MCF 10A (cell line): ENCODE results near the gene UVRAG. TPM values are rescaled to one million over a fixed set of nuclear protein-coding genes. Genes with fewer than 3 reads are reported as not detected.

ENCODE experiments used
- BruUV-seq: library from RNA; stranded (reverse); fragments of 400-500 nt; replicated peaks from 2 replicates; lab custom pipeline; 2021; lab: Mats Ljungman, UMichigan
- CTCF ChIA-PET: fragments of 300-600 bp; sonication (Branson Sonifier 250); formaldehyde crosslinking; extraction: SDS; loops from one replicate; lab custom pipeline; 2021; ENCODE audit warnings: antibody characterized with exemption, inconsistent platforms; lab: Yijun Ruan, JAX
- POLR2A ChIA-PET: fragments of 300-600, 350-650 bp; sonication (Branson Sonifier 250); formaldehyde crosslinking; extraction: SDS; loops from one replicate; lab custom pipeline; 2020; ENCODE audit warnings: antibody characterized with exemption, inconsistent platforms; lab: Yijun Ruan, JAX
- DNase-seq: peaks from one replicate; pipeline ENCODE4 v3.0.0-alpha.2; 2018; ENCODE audit not compliant: unreplicated experiment
- H3K27ac Mint-ChIP-seq: one replicate; pipeline ENCODE4 v1.8.0; 2022; ENCODE audit warnings: mild to moderate bottlenecking, low read depth, mixed read lengths; ENCODE audit not compliant: unreplicated experiment
- H3K27me3 Mint-ChIP-seq: one replicate; pipeline ENCODE4 v1.8.0; 2022; ENCODE audit warnings: mixed read lengths; ENCODE audit not compliant: insufficient read depth, unreplicated experiment
- H3K36me3 Mint-ChIP-seq: one replicate; pipeline ENCODE4 v1.8.0; 2022; ENCODE audit warnings: mild to moderate bottlenecking, moderate library complexity, mixed read lengths; ENCODE audit not compliant: insufficient read depth, unreplicated experiment
- H3K4me1 Mint-ChIP-seq: one replicate; pipeline ENCODE4 v1.8.0; 2022; ENCODE audit warnings: mixed read lengths; ENCODE audit not compliant: insufficient read depth, unreplicated experiment
- H3K4me3 Mint-ChIP-seq: one replicate; pipeline ENCODE4 v1.8.0; 2022; ENCODE audit warnings: mild to moderate bottlenecking, moderate library complexity, mixed read lengths; ENCODE audit not compliant: unreplicated experiment
- H3K9me3 Mint-ChIP-seq: one replicate; pipeline ENCODE4 v1.8.0; 2022; ENCODE audit warnings: mixed read lengths; ENCODE audit not compliant: unreplicated experiment
- intact Hi-C: fragments of 100-400 bp; cut with micrococcal nuclease; formaldehyde crosslinking; loops from 2 replicates; pipeline ENCODE4 v1.14.1; 2022
- total RNA-seq: library from RNA; stranded (reverse); gene quantifications from 2 replicates; pipeline ENCODE4 v1.2.3, GENCODE V29; 2022
- TF ChIP-seq, protein P1 (sequence below): fragments of 200-600 bp; IDR thresholded peaks from one replicate; pipeline ENCODE4 v1.8.0; 2022; ENCODE audit warnings: antibody characterized with exemption, mild to moderate bottlenecking; ENCODE audit not compliant: unreplicated experiment

UVRAG gene
- total RNA-seq, 1 experiment from 2014 or later = 12.4 TPM

DNA sequence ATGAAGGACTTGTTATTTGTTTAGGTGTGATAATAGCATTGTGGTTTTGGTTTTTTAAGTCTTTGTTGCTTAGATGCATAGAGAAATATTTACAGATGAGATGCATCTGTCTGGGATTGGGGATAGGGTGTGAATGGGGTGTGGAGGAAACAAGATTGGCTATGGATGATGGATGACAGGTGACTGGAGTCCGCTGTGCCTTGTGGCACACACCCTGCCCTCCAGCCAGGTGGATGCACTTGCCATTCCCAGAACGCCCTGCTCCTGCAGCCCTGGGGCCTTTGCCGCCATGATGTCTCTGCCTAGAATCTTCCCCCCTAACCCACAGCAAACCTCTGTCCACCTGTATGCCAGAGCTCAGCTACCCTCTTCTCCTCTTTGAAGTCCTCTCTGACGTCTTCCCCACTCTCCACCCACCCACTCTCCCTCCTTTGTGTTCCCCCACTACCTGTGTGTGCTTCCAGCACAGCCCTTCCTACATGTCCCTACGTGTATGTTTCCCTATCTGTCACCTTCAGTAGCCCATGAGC, 336.6 kb downstream of the UVRAG start:
- H3K9me3 Mint-ChIP-seq = no peaks in the 10 kb centered on the region
- CTCF ChIA-PET = interaction anchor here (0.5 to 3.2 kb wide), 55 partner anchors 9 to 567 kb away, joined by 3 to 88 read pairs (median 4); no protein-coding TSS in a partner anchor
- no peak overlapping the region for H3K27ac Mint-ChIP-seq
- POLR2A ChIA-PET = interaction anchor here (1.7 kb wide), 1 partner anchor 255 kb away, joined by 9 read pairs; no protein-coding TSS in a partner anchor
- TF ChIP-seq, protein P1, sequence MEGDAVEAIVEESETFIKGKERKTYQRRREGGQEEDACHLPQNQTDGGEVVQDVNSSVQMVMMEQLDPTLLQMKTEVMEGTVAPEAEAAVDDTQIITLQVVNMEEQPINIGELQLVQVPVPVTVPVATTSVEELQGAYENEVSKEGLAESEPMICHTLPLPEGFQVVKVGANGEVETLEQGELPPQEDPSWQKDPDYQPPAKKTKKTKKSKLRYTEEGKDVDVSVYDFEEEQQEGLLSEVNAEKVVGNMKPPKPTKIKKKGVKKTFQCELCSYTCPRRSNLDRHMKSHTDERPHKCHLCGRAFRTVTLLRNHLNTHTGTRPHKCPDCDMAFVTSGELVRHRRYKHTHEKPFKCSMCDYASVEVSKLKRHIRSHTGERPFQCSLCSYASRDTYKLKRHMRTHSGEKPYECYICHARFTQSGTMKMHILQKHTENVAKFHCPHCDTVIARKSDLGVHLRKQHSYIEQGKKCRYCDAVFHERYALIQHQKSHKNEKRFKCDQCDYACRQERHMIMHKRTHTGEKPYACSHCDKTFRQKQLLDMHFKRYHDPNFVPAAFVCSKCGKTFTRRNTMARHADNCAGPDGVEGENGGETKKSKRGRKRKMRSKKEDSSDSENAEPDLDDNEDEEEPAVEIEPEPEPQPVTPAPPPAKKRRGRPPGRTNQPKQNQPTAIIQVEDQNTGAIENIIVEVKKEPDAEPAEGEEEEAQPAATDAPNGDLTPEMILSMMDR = no peak
- intact Hi-C loops = loop anchor here (1.0 to 5.0 kb wide), 3 partner anchors 234 to 348 kb away; no protein-coding TSS in a partner anchor
- no peaks in the 10 kb centered on the region for H3K36me3 Mint-ChIP-seq
- H3K4me1 Mint-ChIP-seq = peaks cover 9% of the 10 kb centered on the region
- DNase-seq = no peak
- BruUV-seq = no TSS peak
- no peak overlapping the region for H3K4me3 Mint-ChIP-seq
- peaks cover 6% of the 10 kb centered on the region for H3K27me3 Mint-ChIP-seq

DNA sequence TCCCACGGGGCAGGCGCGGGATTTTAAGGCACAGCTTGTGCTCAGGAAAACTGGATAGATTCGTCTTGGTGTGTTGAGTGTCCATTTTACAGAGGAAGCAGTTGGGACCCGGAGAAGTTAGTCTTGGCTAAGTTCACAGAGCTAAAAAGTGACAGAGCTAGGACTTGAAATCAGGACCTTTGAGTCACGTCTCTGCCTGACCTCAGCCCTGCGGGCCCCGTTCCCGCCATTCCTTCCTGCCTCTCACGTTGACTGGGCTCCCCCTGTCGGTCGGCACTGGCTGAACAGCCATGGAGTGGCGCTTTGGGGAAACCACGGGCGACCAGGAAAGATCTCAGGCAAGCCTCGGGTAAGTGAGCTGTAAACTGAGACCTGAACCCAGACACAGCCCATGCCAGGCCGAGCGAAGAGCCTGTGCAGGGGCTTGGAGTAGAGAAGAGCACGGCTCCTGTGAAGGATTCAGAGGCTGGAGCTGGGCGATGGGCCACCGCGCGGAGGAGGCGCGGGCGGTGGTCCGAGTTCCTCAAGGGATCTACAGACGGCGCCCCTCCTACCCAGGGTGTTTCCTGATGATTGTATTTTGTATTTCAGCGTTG, 337.2 kb downstream of the UVRAG start:
- intact Hi-C loops = loop anchor here (1.0 to 5.0 kb wide), 3 partner anchors 235 to 349 kb away; no protein-coding TSS in a partner anchor
- Mint-ChIP-seq H3K4me3 (no peak overlapping the region), H3K9me3 (no peaks in the 10 kb centered on the region), H3K36me3 (no peaks in the 10 kb centered on the region), H3K27me3 (peaks cover 11% of the 10 kb centered on the region), H3K27ac (no peak overlapping the region), H3K4me1 (peaks cover 9% of the 10 kb centered on the region)
- ChIA-PET POLR2A (interaction anchor here (1.7 kb wide), 1 partner anchor 256 kb away, joined by 9 read pairs; no protein-coding TSS in a partner anchor), CTCF (interaction anchor here (0.5 to 3.2 kb wide), 60 partner anchors 9 to 1236 kb away, joined by 3 to 88 read pairs (median 3); no protein-coding TSS in a partner anchor)
- TF ChIP-seq, protein P1 = peak; percentile 97
- DNase-seq = peak; percentile 81
- no TSS peak for BruUV-seq

DNA sequence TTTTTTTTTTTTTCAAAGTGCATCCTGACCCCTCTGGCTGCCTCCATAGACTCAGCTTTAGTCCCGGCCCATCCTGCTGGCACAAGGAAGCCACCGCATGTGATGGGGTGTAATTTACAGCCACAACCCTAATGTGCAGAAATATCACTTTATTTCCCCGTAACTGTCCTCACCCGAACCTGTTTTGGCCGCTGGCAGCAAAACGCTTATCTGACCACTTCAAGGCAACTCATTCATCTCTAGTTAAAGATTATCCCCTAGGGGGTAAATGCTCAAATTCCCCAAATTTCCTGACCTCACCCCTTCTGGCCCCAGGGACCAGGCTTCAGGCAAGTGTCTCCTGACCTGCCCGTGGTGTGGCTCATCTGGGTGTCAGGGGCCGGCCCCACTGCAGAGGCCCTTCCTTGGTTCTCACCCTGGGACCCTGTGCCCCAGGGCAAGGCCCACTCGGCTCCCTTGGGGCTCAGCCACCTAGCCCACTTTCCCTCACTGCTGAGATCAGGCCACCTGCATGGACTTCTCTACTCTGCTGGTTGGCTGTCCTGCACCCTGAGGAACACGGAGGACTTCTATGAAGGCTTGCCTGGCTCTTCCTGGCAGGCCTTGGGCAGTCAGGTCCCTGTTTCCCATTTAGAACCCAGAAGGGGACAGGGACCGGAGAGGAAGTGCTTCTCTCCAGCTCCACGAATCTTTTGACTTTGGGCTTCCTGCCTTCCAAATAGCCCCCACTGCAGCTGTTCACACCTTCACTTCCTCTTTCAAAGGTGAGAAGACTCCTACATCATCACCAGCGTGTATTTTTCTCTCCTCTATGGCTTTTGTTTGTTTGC, 337.9 kb downstream of the UVRAG start:
- peaks cover 9% of the 10 kb centered on the region for H3K4me1 Mint-ChIP-seq
- intact Hi-C loops = loop anchor here (1.0 to 5.0 kb wide), 3 partner anchors 236 to 350 kb away; no protein-coding TSS in a partner anchor
- TF ChIP-seq, protein P1 = no peak
- H3K27me3 Mint-ChIP-seq = peaks cover 11% of the 10 kb centered on the region
- ChIA-PET CTCF (interaction anchor here (0.5 to 3.2 kb wide), 40 partner anchors 8 to 1237 kb away, joined by 3 to 88 read pairs (median 4); no protein-coding TSS in a partner anchor), POLR2A (interaction anchor here (0.6 to 1.7 kb wide), 2 partner anchors 242 to 256 kb away, joined by 4 to 9 read pairs; no protein-coding TSS in a partner anchor)
- H3K9me3 Mint-ChIP-seq = no peaks in the 10 kb centered on the region
- DNase-seq = no peak
- no peaks in the 10 kb centered on the region for H3K36me3 Mint-ChIP-seq
- BruUV-seq = no TSS peak
- H3K4me3 Mint-ChIP-seq = no peak overlapping the region
- no peak overlapping the region for H3K27ac Mint-ChIP-seq
